ENCODE results near the gene RPEL1.

GRCh38 chr10:103256613-103257012, 10.9 kb downstream of the RPEL1 start:
- TF ChIP-seq CTCF (IDR thresholded peaks at IDR 0.05; ENCODE audit: poor library complexity) (no peak), EZH2phosphoT487 (IDR thresholded peaks at IDR 0.05; ENCODE audit: low read depth, severe bottlenecking, unreplicated experiment) (no peak), EZH2 (IDR thresholded peaks at IDR 0.05; ENCODE audit: borderline replicate concordance) (no peak)
